HG02970 (cell line): Measurements from ENCODE around the gene WDR36.

Experiments
- ATAC-seq: cut with Tn5 transposase; IDR thresholded peaks from one replicate; pipeline ENCODE4 v1.9.1; 2021; ENCODE audit warnings: mild to moderate bottlenecking, moderate library complexity, moderate number of reproducible peaks; ENCODE audit not compliant: unreplicated experiment, low FRiP score

Gene WDR36

DNA sequence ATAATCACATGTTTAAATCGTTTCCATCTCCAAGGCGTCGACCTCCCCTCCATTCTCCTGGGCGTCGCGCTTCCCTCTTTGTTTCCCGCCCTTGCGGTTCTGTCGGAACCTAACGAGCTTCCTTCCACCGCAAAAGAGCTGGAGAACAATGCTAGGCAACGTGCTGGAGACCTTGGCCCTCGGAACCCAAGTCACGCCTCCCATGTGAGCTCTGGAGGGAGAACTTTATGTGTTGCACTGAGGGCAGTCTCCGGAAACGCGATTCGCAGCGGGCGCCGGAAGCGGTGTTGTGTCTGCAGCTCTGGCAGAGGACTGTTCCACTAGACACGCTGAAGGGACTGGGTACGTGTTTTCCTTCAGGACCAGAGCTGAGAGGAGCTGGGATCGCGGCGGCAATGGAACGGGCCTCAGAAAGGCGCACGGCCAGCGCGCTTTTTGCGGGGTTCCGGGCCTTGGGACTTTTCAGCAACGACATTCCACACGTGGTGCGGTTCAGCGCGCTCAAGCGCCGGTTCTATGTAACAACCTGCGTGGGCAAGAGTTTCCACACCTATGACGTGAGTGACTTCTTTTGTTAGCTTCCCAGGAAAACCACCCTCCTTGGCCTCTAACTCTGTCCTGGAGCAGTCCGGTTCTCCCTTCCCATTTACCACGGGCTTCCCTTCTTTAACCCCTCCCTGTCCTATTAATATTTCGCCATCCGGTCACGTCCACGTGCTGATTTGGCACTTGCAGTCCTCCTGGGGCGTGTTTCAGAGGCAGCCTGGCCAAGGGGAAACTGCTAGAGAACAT lies at the start of gene WDR36:
WDR36 (plus strand) TSS at position 287 of the 792 bp plus-strand sequence; CDS start at position 396, 109 bp downstream.
- peak; percentile 98 for ATAC-seq

DNA sequence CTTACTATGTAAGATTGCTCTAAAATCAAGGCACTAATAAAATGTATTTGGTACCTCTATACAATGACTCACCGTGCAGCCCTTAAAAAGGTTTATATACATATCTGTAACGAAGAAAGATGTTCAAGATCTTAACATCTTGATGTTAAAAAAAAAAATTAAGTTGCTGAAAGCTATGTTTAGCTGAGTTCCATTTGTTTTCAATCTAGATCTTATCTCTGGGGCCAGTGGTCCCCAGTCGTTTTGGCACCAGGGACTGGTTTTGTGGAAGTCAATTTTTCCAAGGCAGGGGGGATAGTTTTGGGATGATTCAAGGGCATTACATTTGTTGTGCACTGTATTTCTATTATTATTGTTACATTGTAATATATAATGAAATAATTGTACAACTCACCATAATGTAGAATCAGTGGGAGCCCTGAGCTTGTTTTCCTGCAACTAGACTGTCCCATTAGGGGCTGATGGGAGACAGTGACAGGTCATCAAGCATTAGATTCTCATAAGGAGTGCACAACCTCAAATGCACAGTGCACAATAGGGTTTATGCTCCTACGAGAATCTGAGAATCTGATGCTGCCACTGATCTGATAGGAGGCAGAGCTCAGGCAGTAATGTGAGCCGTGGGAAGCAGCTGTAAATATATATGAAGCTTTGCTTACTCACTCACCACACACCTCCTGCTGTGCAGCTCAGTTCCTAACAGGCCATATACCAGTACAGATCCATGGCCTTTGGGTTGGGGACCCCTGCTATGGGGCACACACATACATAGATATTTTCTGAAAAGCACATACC lies 48.2 kb upstream of the WDR36 start:
- ATAC-seq = no peak

DNA sequence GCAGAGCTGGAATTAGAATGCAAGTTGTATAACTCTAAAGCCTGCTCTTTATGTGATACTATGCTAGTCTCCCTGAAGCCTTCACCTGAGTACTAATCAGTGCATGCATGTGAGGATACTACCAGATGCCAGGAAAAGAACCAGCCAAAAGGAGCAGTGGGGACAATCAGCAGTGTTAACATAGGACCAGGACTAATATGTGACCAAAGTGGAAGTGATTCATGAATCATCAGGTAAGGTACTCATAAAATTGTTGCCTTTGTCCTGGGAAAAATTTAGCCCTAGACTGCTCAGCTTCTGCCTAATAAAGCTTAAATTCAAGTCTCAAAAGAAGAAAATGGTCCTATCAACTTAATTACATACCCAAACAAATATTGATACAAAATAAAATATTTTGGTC lies 34.1 kb upstream of the WDR36 start:
- ATAC-seq = no peak

DNA sequence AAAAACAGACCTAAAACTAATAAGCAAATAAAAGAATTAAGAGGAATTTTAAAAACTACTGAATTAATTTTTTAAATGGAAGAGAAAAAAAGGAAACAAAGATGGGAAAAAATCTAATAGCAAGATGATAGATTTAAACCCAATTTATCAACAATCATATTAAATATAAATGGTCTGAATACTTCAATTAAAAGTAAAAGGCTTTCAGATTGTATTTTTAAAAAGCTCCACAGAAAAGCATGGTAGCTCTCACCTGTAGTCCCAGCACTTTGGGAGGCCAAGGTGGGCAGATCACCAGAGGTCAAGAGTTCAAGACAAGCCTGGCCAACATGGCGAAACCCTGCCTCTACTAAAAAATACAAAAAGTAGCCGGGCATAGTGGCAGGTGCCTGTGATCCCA lies 32.0 kb upstream of the WDR36 start:
- no peak for ATAC-seq

DNA sequence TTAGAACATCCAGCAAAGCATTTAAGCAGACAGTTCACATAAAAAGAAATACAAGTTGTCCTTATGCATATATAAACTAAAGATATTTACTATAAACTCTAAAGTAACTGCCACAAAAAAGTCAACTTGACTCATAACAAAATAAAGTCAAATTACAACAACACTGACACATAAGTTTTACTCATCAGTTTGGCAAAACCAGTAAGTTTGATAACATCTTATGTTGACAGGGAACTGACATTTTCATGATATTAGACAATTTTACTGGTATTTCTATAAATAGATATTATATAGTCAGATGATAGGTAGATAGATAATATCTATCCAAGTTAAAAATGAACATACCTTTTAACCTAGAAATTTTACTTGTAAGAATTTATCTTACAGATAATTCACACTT lies 30.5 kb upstream of the WDR36 start:
- ATAC-seq = no peak

DNA sequence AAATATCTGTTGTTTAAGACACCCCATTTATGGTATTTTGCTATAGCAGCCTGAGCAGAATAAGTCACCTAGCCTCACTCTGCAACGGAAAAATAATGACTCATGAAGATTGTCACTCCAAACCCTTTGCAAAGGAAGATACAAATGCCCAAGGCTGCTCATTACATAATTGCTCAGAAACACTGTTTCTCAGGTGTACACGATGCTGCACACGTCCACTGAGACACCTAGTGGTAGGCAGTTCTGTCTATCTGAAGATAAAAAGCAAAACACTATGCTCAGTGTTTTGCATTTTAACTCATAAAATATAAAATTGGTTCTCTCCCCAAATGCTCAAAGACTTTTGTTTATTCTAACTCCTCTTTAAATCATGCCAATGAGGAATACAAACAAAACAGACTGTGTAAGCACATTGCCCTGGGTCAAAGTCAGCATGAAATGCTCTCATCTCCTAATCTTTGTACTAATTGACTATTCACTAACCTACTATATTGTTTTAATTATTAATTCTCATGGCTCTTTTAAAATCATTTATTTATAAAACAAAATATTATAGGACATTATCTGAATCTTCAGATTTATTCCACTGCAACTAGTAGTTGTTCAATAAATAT lies 28.3 kb upstream of the WDR36 start:
- no peak for ATAC-seq

DNA sequence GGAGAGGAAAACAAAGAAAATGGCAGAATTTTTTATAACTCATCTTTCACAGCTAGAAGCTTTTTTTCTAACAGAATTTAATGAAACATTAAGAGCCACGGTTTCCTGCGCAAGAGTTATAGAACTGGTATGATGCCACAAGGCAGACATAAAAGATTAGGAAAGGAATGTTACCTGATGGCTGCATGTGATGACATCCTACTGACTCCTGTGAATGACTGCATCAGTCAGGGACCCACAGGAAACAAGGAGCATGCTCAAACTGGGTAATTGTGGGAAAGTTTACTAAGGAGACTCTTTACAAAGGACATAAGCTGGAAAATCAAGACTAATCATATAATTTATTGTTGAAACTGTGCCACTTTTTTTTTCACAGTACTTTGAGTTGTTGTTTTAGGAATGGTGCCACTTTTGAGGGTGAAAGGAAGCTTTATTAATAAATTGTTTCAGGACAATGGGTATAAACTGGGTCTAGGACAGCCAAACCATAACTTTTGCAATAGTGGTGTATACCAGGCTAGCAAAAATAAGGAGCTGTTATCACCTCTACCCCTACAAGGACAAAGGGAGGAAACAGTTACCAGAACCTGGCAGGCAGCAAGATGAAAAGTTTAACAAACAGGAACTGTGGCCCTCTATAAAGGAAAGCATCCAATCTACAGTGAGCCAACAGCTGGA lies 25.7 kb upstream of the WDR36 start:
- no peak for ATAC-seq

DNA sequence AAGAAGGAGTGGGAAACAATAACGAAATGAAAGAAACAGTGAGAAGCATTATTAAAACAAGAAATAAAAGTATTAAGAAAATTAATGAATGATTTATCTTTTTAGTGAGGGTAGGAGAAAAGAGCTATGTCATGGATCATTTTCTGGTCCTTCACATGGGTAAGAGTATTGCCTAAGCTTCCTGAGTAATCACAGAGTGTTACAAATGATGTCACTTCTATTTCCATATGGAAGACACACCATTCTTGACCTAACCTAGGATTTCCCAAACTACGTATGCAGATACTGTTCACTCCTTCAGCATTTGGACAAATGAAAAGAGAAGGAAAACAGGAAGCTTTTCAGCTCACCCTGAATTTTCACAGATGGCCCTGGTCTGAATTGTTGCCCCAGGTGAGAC lies 23.9 kb upstream of the WDR36 start:
- no peak for ATAC-seq

DNA sequence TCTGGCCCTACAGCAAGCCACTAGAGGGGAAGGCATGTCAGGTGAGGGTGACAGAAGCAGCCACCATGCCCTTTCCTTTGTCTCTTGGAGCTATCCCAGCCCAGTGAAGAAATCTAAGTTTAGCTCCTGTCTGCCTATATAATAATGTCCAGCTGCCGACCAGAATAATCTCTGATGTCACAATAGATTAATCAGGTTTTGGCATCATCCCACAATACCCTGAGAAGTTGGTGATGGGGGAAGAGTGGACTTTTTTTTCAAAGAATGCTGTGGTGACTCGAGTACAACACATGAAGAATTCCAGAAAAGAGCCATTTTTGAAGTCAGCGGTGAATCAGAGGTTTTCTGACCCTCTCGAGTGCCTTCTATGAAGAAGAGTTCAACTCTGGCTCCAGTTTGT lies 22.3 kb upstream of the WDR36 start:
- ATAC-seq = no peak

DNA sequence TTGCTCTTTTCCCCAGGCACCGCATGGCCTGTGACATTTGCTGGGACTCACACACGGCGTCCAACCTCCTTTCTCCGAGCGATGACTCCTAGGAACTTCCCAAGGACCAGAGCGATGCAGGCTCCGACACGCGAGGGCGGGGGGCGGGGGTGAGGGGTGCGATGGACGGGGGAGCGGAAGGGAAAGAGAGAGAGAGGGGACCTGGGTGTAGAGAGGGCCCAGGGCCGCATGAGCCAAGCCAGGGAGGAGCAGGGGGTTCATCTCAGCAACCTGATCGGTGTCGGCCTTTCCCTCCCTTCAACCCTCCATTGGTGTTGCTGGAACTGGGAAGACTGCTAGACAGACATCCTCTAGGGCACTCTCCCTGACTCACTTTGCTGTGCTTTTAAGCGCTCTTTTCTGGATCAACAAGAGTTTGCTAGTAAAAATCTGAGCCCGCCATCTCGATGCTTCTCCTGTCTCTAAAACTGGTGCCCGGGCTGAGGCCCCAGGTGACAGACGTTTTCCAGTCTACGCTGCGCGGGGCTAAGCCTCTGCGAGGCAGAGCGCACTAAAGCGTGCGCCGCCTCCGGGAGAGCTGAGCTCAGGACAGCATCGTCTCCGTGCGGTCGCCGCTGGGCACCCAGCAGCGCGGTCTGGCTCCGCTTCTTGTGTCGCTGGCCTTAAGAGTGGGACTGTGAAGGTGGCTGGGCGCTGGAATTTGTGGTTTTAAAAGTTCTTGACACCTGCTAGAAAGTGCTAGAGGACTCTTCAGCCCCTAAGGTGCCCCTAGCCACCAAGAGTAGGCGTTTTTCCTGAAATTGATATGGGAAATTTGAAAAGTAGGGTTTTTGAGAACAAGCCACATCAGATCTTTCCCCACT lies 21.6 kb upstream of the WDR36 start:
- no peak for ATAC-seq

DNA sequence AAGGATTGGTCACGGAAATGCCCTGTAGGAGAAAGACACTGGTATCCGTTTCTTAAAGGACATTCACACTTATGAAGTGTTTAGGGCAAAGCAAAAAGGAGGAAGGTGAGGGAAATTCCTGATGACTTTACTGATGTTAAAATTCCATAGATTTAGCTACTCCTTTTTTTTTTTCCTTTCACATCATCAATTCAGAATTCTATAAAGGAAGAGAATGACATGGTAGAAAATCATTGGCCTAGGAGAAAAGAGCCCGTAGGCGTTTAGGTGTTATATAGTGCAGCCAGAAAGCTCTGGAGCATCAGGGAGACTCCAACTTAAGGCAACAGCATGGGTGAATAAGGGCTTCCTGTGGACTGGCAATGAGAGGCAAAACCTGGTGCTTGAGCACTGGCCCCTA lies 20.7 kb upstream of the WDR36 start, which contains the start of gene TSLP:
TSLP (plus strand) TSS at position 301 of the 400 bp plus-strand sequence. CDS start 178 bp downstream, outside the sequence.
- ATAC-seq = no peak

DNA sequence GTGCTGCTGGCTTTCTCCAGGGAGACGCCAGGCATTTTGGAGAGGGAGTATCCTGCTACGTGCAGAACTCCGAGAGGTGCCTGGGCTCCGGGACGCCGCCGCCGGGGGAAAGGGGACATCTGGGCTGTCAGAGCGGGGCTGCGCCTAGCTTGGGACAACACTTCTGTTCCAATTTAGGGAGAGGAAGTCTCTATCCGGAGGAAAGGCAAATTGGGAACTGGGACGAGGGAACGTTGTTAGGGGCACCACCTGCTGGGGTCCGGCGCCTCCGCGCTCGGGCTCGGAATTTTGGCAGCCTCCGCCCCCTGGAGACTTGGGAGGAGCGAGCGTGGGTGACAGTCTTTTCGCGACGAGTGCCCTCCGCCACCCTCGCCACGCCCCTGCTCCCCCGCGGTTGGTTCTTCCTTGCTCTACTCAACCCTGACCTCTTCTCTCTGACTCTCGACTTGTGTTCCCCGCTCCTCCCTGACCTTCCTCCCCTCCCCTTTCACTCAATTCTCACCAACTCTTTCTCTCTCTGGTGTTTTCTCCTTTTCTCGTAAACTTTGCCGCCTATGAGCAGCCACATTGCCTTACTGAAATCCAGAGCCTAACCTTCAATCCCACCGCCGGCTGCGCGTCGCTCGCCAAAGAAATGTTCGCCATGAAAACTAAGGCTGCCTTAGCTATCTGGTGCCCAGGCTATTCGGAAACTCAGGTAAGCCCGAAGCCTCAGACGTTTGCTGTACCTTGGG lies 19.0 kb upstream of the WDR36 start:
- ATAC-seq = peak; percentile 50

DNA sequence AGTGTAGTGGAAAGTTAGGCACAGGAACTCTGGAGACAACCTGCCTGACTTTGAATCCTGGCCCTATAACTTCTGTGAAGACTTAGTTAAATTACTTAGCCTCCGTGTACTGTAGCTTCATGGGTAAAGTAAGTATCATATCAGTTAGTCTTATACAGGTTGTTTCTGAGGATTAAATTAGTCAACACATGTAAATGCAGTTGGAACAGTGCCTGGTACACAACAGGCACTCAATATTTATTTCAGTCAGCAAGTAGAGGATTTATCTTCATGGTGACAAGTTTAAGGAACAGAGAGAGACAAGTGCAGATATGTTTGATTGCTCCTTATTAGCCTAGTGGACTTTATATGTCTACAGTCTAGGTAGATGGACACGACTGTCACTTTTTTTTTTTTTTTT lies 17.9 kb upstream of the WDR36 start:
- ATAC-seq = no peak

DNA sequence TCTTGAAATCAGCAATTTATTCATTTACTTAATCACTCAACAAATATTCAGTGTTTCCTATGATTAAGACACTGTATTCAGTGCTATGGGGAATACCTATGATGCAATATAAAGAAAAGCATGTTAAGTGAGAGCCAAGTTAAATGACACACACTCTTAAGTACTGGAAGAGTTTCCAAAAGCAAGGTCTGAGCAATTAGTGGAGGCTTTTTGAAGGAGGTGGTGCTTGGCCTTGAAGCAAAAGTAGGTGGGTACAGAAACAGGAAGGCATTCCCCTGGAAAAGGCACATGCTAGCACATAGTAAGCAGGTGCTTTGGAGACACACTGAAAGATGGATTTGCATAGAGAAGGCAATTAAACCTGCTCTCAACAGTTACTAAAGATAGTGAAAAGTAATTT lies 16.6 kb upstream of the WDR36 start:
- ATAC-seq = no peak

DNA sequence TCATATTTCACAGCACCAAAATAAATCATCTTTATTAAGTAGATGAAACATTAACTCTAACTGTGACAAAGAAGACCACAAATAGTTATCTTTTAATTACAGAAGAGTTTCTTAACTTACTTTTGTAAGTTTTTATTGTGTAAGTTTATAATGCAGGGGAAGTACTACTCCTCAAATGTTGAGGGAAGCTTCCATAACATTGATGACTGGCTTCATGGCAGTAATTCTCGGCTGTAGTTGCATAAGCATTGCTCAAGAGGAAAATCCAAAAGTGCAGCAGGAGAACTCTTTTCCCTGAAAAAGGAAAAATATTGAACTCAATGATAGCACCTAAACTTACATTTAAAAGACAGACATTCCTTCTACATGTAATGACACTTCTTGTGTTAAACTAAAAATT lies 16.1 kb upstream of the WDR36 start:
- ATAC-seq = no peak

DNA sequence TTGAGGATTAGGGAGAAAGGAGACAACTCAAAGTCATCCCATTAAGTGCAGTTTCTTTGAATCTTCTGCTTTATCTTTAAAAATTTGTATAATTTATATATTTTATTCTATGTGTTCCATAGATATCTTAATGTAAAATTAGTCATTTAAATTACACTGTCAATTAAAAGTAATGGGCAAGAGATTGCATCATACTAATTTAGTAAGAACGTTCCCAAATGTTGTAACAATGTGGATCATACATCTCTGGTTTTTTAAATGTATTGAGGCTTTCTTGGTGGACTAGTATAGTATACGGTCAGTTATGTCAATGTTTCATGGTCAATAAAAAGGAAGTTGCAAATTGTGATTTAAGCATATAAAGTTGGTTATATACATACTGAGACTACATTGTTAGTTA lies 14.5 kb upstream of the WDR36 start:
- ATAC-seq = no peak

DNA sequence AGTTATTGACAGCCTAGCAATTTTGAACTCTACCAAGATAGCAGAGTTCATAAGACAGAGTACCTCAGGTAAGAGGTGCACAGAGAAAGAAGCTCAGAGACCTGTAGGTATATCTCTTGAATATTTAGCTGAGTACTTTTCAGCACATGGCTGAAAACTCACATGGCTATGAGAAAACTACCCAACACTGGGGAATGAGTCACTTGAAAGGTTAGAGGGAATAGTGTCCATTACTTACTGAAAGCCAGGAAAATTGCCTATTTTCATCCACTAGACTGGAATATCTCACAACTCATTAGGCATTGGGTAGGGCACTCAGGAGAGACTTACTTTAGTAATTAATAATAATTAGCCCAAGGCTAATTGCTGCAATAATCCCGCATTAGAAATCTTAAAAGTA lies 12.3 kb upstream of the WDR36 start:
- ATAC-seq = no peak

DNA sequence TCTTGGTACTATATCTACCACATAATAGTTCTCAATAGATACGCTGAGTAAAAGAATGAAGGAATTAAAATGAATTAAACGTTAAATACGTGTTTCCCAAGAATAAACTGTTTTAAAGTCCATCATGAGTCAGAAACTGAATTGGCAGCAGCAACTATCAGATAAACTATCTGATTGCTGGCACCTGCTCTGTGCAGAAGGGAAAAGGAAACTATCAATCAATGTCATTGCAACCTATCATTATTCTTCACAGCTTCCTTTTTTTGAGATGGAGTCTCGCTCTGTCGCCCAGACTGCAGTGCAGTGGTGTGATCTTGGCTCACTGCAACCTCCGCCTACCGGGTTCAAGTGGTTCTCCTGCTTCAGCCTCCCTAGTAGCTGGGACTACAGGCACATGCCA lies 8.8 kb upstream of the WDR36 start:
- no peak for ATAC-seq

DNA sequence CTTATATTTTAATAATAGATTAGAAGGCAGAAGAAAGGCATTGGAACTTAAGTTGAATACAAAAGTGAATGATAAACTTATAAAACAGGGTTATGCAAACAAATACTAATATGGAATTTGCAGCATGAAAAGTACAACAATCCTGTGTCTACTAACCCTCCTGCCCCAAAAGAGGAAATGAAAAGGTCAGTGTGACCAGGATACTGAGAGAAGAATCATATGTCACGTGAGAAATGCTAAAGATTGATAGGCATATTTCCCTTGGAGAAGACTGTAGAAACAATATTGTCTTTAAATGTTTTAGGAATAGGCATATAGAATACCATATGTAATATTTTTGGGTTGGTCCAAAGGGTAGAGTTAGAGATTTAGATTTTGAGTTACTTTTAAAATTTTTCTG lies 3.8 kb downstream of the WDR36 start:
- ATAC-seq = no peak
